ENCODE measurements around the gene SPAG16. TPM values are rescaled to one million over a fixed set of nuclear protein-coding genes. Genes with fewer than 3 reads are reported as not detected.

Gene SPAG16
- polyA plus RNA-seq, 1 of the 3 experiments (the other 2 are of a cell fraction) = 29.5 TPM

- H3K9me2 ChIP-seq = no peaks in the 10 kb centered on the region
- H3K27me3 ChIP-seq (ENCODE audit: insufficient read depth) = no peaks in the 10 kb centered on the region
- H3K9me3 ChIP-seq = no peaks in the 10 kb centered on the region
- H3K4me2 ChIP-seq = no peak overlapping the region
- H3K79me2 ChIP-seq (ENCODE audit: insufficient read depth) = no peaks in the 10 kb centered on the region
- no peaks in the 10 kb centered on the region for H3K36me3 ChIP-seq (replicated peaks in 1 of 2; ENCODE audit: control insufficient read depth in 1 of 2, insufficient read depth in 2 of 2, low read length in 1 of 2)
- H3K9ac ChIP-seq = no peak overlapping the region
- no peaks in the 10 kb centered on the region for H3K4me1 ChIP-seq (ENCODE audit: control insufficient read depth in 1 of 2, insufficient read depth in 2 of 2, low read depth in 1 of 2, low read length in 1 of 2)
- H3K27ac ChIP-seq (ENCODE audit: low read depth in 2 of 2, low read length in 1 of 2) = no peak overlapping the region
- H2AFZ ChIP-seq (ENCODE audit: low read depth) = no peak overlapping the region; the same call in 1 of the 2 replicates
- no peak for DNase-seq
- no peak for TF ChIP-seq RCOR1 (IDR thresholded peaks at IDR 0.05; ENCODE audit: low read length)
- no peak for TF ChIP-seq REST (IDR thresholded peaks at IDR 0.05; ENCODE audit: low read depth, low read length)
- TF ChIP-seq, protein P1, sequence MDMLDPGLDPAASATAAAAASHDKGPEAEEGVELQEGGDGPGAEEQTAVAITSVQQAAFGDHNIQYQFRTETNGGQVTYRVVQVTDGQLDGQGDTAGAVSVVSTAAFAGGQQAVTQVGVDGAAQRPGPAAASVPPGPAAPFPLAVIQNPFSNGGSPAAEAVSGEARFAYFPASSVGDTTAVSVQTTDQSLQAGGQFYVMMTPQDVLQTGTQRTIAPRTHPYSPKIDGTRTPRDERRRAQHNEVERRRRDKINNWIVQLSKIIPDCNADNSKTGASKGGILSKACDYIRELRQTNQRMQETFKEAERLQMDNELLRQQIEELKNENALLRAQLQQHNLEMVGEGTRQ (IDR thresholded peaks at IDR 0.05; ENCODE audit: borderline replicate concordance, low read depth, low read length) = no peak
- no peak for TF ChIP-seq FOSL2 (IDR thresholded peaks at IDR 0.05; ENCODE audit: borderline replicate concordance, low read depth)
- TF ChIP-seq MAX (IDR thresholded peaks at IDR 0.05; ENCODE audit: low read depth) = no peak
- TF ChIP-seq, protein P2, sequence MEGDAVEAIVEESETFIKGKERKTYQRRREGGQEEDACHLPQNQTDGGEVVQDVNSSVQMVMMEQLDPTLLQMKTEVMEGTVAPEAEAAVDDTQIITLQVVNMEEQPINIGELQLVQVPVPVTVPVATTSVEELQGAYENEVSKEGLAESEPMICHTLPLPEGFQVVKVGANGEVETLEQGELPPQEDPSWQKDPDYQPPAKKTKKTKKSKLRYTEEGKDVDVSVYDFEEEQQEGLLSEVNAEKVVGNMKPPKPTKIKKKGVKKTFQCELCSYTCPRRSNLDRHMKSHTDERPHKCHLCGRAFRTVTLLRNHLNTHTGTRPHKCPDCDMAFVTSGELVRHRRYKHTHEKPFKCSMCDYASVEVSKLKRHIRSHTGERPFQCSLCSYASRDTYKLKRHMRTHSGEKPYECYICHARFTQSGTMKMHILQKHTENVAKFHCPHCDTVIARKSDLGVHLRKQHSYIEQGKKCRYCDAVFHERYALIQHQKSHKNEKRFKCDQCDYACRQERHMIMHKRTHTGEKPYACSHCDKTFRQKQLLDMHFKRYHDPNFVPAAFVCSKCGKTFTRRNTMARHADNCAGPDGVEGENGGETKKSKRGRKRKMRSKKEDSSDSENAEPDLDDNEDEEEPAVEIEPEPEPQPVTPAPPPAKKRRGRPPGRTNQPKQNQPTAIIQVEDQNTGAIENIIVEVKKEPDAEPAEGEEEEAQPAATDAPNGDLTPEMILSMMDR (IDR thresholded peaks at IDR 0.05) = no peak
- no peak for TF ChIP-seq NRF1 (IDR thresholded peaks at IDR 0.05; ENCODE audit: low read depth, low read length)
- TF ChIP-seq MXI1 (IDR thresholded peaks at IDR 0.05; ENCODE audit: low read depth, low read length) = no peak
- no peak for TF ChIP-seq SIN3A (IDR thresholded peaks at IDR 0.05; ENCODE audit: borderline replicate concordance, low read depth, low read length)
- no peak for TF ChIP-seq TEAD4 (IDR thresholded peaks at IDR 0.05; ENCODE audit: borderline replicate concordance, insufficient read depth)
- no peak for TF ChIP-seq MEF2A (IDR thresholded peaks at IDR 0.05; ENCODE audit: borderline replicate concordance, low read depth)
- no peak for TF ChIP-seq JUND (IDR thresholded peaks at IDR 0.05)
- no peak for TF ChIP-seq IRF3 (IDR thresholded peaks at IDR 0.05; ENCODE audit: low read depth, low read length)
- no peak for TF ChIP-seq POLR2AphosphoS5 (IDR thresholded peaks at IDR 0.05; ENCODE audit: low read depth, low read length)
- TF ChIP-seq TAF1 (IDR thresholded peaks at IDR 0.05; ENCODE audit: borderline replicate concordance, low read depth, low read length) = no peak
- no peak for TF ChIP-seq CHD2 (IDR thresholded peaks at IDR 0.05; ENCODE audit: low read length, partially characterized antibody)
- no peak for TF ChIP-seq GATA2 (CRISPR knock-in tag; IDR thresholded peaks at IDR 0.05)
- 31% methylated on average over 2 of the region's 2 CpGs for WGBS (ENCODE audit: low lambda C conversion rate)
- no peaks in the 10 kb centered on the region for H3F3A ChIP-seq (replicated peaks; ENCODE audit: insufficient read depth)
- POLR2A ChIA-PET = no interaction called here
- CTCF ChIA-PET = no interaction called here
- no peaks in the 10 kb centered on the region for H4K20me1 ChIP-seq (ENCODE audit: insufficient read depth)
- H3K4me3 ChIP-seq (ENCODE audit: low read depth in 2 of 2, low read length in 1 of 2) = no peak overlapping the region
These were observed 1057.4 kb downstream of the SPAG16 start for GRCh38 chr2:214341646-214342045.
